T-helper 1 cell (primary cell): ENCODE measurements around the gene INPPL1.

Experiments
- DNase-seq, 5 donors: peaks; one replicate each; pipeline ENCODE4 v3.0.0-alpha.2; 2012 to 2020

INPPL1 gene

DNA sequence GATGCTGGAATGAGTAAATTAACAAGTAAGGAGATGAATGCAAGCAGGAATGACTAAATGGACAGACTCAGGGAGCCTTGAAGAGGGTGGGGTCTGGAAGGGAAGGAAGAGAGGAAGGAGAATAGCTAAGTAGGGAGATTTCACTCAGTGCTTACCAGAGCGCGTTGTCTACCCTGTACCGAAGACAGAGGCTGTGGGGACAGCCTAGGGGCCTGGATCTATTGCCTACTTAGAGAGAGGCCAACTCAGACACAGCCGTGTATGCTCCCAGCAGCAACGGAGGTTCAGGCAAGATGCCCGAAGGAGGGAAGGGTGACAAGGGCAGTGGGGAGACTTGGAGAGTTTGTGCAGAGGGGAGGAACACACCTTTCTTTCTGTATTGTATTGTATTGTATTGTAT is 7.9 kb upstream of the INPPL1 start, which contains the start of gene FOLR2:
FOLR2 (plus strand) TSS at position 157 of the 400 bp plus-strand sequence. CDS start 1,791 bp downstream, outside the sequence.
- no peak for DNase-seq

GRCh38 chr11:72217841-72218240 is 6.7 kb upstream of the INPPL1 start:
- DNase-seq = no peak

DNA sequence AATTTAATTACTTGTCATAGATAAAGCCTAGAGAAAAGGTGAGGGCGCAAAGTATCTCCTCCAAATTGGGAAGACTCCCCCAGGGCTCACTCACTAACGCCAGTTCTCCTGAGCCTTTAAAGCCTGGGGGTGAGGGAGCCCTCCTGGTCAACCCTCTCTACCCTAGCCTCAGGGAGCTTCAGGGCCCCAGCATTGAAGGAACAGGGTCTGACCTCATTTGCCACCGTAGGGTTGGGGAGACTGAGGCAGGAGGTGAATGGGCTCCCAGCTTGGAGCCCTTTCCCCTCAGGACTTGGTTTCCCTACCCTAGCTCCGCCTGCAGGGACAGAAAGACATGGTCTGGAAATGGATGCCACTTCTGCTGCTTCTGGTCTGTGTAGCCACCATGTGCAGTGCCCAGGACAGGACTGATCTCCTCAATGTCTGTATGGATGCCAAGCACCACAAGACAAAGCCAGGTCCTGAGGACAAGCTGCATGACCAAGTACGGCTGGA is 6.3 kb upstream of the INPPL1 start:
- no peak for DNase-seq

DNA sequence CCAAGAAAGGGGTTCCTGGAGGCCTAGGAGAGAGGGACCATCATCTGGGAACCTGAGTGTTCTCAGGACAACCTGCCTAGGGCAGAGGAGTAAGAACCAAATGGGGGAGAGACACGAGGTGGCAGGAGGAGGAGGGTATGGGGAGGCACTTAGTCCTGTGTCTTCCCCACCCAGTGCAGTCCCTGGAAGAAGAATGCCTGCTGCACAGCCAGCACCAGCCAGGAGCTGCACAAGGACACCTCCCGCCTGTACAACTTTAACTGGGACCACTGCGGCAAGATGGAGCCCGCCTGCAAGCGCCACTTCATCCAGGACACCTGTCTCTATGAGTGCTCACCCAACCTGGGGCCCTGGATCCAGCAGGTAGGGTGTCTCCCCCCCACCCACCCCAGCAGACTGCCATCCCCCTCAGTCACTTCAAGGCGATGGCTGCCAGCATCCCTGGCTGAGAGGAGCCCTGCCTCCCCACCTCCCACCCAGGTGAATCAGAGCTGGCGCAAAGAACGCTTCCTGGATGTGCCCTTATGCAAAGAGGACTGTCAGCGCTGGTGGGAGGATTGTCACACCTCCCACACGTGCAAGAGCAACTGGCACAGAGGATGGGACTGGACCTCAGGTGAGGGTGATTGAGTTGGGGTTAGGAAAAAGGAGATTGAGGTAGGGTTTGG is 3.7 kb upstream of the INPPL1 start:
- no peak for DNase-seq

GRCh38 chr11:72221386-72222075 is 3.0 kb upstream of the INPPL1 start:
- no peak for DNase-seq

DNA sequence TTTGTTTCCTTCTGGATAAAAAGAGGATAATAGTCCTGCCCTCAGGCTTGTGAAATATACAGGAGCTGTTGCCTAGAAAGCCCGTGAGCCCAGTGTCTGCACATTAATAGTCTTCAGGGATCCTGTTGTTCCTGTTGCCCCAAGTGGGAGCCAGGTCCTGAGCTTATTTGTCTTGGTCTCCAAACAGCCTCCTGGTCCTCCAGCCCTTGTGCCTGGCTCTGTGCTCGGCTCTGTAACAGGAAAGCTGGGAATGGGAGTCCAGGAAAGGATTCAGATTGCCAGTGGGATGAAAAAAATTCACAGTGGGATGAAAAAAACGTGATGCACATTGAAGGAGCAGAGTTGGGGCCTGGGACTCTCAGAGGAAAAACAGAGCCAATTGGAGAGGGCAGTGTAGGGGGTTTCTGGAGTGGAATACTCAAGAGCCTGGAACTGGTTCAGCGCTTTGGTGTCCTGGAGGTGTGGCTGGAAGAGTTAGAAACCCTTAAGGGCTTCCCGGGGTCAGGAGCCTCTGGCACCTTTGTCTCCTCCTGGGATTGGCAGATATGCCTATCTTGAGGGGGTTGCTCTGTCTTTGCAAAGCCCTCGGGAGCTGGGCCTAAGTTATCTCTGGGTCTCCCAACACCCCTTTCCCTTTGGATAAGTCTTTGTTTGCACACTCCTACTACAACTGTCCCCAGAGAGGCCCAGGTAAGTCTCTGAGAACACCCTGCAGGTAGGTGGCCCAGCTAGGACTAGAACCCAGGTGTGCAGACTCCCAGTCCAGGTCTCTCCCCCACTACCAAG is 2.3 kb upstream of the INPPL1 start:
- DNase-seq = no peak

DNA sequence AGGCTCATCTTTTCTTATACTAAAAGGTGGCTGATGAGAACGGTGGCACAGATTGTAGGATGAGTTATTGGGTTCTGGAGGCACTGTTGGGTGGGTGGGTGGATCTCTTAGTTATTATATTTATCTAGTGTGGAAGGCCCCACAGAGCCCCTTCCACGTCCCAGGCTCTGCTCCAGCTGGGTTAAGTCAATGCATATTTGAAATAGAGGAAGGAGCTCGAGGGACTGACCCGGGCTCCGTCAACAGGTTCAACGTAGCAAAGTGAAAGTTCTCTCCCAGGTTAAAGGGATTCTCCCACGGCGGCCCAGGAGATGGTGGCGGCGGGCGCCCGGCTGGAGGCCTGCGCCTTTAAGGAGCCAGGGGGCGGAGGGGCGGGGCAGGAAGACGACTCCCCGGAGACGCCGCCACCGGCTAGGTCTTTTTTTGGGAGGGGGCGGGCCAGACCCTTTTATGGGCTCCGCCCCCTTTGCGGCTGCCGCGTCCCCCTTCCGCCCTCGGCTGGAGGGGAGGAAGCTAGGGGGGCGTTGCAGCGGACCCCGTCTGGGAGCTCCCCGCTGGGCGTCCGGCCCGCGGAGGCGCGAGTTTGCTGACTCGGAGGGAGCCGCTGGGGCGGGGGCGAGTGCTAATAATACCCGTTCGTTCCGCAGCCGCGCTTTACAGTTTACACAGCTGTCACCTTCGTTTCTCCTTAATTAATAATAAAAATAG is 1.5 kb upstream of the INPPL1 start:
- DNase-seq = peak; percentile 89 to 97 (median 91)

GRCh38 chr11:72223615-72224563 is 678 bp upstream of the INPPL1 start:
- peak in 3 of 5 donors; percentile 33 to 56 (median 52) for DNase-seq

- peak in 1 of 5 donors; percentile 30 for DNase-seq
These were observed 914 bp downstream of the INPPL1 start for GRCh38 chr11:72225411-72225951.

GRCh38 chr11:72226701-72227100 is 2.1 kb downstream of the INPPL1 start:
- DNase-seq = no peak

- no peak for DNase-seq
These were observed 3.0 kb downstream of the INPPL1 start for GRCh38 chr11:72227316-72228228.

DNA sequence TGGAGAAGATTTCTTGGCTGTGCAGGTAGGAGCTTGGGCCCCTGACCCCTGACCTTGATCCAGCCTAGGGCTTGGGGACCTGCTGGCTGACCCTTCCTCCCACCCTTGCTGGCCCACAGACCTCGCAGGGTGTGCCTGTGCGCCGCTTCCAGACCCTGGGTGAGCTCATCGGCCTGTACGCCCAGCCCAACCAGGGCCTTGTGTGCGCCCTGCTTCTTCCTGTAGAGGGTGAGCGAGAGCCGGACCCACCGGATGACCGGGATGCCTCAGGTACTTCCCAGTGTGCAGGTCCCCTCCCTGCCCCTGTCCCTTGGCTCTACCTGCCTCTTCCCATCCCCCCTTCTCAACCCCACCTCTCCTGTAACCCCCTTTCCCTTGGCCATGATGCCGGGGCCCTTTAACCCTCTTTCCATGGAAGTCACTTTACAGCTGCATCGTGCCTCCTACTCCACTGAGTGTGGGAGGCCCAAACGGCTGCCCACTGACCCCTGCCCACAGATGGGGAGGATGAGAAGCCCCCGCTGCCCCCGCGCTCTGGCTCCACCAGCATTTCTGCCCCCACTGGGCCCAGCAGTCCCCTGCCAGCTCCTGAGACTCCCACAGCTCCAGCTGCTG is 3.8 kb downstream of the INPPL1 start:
- no peak for DNase-seq

- no peak for DNase-seq
These were observed 4.3 kb downstream of the INPPL1 start for GRCh38 chr11:72228844-72229231.

GRCh38 chr11:72229336-72229924 is 4.9 kb downstream of the INPPL1 start:
- no peak for DNase-seq

GRCh38 chr11:72229925-72230763 is 5.6 kb downstream of the INPPL1 start:
- DNase-seq = no peak

GRCh38 chr11:72230764-72231365 is 6.3 kb downstream of the INPPL1 start:
- no peak for DNase-seq

DNA sequence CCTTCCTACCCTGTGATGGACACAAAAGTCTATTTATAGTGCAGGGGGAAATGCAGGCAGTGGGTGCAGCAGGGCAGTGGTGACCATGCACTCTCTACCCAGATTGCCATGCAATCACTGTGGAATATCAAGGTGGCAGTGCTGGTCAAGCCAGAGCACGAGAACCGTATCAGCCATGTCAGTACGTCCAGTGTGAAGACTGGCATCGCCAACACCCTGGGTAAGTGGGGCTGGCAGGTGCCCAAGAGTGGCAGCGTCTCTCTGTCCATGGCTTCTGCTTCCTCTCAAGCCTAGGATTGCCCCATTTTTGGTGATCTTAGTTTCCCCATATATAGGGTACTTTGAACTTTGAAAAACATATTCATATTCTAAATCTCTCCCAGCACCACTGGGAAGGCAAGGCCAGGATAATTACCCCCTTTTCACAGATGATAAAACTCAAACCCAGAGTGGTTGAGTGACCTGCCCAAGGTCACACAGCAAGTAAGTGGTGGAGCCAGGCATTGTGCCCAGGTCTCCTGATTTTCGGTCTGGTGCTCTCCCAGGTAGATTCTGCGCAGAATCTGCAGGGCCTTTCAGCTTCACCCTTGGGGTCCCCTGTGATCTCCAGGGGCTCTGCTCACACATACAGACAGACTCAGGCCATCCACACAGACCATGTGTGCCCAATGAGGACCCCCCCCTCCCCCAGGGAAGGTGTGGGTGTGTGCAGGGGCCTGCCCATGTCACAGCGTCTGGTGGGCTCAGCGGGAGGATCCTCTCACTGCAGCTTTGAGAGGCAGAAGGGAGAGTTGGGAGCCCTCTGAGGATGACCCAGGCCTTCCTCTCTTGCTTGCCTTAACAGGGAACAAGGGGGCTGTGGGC is 7.1 kb downstream of the INPPL1 start:
- no peak for DNase-seq
